SIG-M5 treated with dmso at 0.1 percent for 504 hours (cell line): Measurements from ENCODE around the gene LIN28A.
"Not testable (repeated sequence)": the region's sequence is repeated elsewhere in the genome, so short reads cannot be mapped to it uniquely, and the experiment has no call there.

ENCODE experiments used
- DNase-seq: peaks from one replicate; lab custom pipeline; 2025; ENCODE audit not compliant: unreplicated experiment; lab: John Stamatoyannopoulos, UW

Gene LIN28A

GRCh38 chr1:26410706-26411623, at the start of gene LIN28A:
LIN28A (plus strand) TSS chr1:26410817; CDS start chr1:26410892, 75 bp downstream.
- DNase-seq = no peak

GRCh38 chr1:26361605-26362122, 49.0 kb upstream of the LIN28A start:
- DNase-seq = no peak

GRCh38 chr1:26362331-26362730, 48.3 kb upstream of the LIN28A start:
- no peak for DNase-seq

- peak; percentile 78 for DNase-seq
Measured at GRCh38 chr1:26363549-26364448, 46.8 kb upstream of the LIN28A start.

GRCh38 chr1:26364956-26365355, 45.7 kb upstream of the LIN28A start:
- no peak for DNase-seq

GRCh38 chr1:26367441-26367840, 43.2 kb upstream of the LIN28A start:
- DNase-seq = no peak

GRCh38 chr1:26368006-26368405, 42.6 kb upstream of the LIN28A start:
- no peak for DNase-seq

GRCh38 chr1:26368486-26368885, 42.1 kb upstream of the LIN28A start:
- no peak for DNase-seq

- no peak for DNase-seq
Measured at GRCh38 chr1:26370591-26371382, 39.8 kb upstream of the LIN28A start.

- no peak for DNase-seq
Measured at GRCh38 chr1:26372039-26372438, 38.6 kb upstream of the LIN28A start.

GRCh38 chr1:26372611-26373010, 38.0 kb upstream of the LIN28A start, which contains the start of gene ZNF683:
ZNF683 (minus strand) TSS chr1:26372750; CDS start chr1:26368571, 4,179 bp downstream.
- DNase-seq = not testable (repeated sequence)

- no peak for DNase-seq
Measured at GRCh38 chr1:26373281-26373680, 37.3 kb upstream of the LIN28A start.

- no peak for DNase-seq
Measured at GRCh38 chr1:26373789-26374188, 36.8 kb upstream of the LIN28A start.

GRCh38 chr1:26374361-26374760, 36.3 kb upstream of the LIN28A start:
- not testable (repeated sequence) for DNase-seq

- DNase-seq = no peak
Measured at GRCh38 chr1:26375081-26375480, 35.5 kb upstream of the LIN28A start.

GRCh38 chr1:26376050-26376449, 34.6 kb upstream of the LIN28A start:
- DNase-seq = no peak

GRCh38 chr1:26378088-26378878, 32.3 kb upstream of the LIN28A start:
- peak; percentile 88 for DNase-seq

GRCh38 chr1:26378879-26379251, 31.8 kb upstream of the LIN28A start:
- no peak for DNase-seq

- no peak for DNase-seq
Measured at GRCh38 chr1:26384076-26384475, 26.5 kb upstream of the LIN28A start.

GRCh38 chr1:26385063-26385462, 25.6 kb upstream of the LIN28A start:
- not testable (repeated sequence) for DNase-seq
